HG03378 (cell line): Measurements from ENCODE around the gene ACTL6B.
A peak's percentile ranks its signal among the peaks of the same experiment; 100 is the strongest.

Experiments
- ATAC-seq: cut with Tn5 transposase; IDR thresholded peaks from one replicate; pipeline ENCODE4 v1.9.1; 2021; ENCODE audit warnings: mild to moderate bottlenecking, moderate library complexity; ENCODE audit not compliant: unreplicated experiment

The ACTL6B gene

GRCh38 chr7:100683659-100684533, 27.6 kb upstream of the ACTL6B start:
- ATAC-seq = no peak

- no peak for ATAC-seq
Measured at GRCh38 chr7:100682991-100683658, 26.9 kb upstream of the ACTL6B start.

GRCh38 chr7:100682228-100682741, 26.0 kb upstream of the ACTL6B start:
- no peak for ATAC-seq

DNA sequence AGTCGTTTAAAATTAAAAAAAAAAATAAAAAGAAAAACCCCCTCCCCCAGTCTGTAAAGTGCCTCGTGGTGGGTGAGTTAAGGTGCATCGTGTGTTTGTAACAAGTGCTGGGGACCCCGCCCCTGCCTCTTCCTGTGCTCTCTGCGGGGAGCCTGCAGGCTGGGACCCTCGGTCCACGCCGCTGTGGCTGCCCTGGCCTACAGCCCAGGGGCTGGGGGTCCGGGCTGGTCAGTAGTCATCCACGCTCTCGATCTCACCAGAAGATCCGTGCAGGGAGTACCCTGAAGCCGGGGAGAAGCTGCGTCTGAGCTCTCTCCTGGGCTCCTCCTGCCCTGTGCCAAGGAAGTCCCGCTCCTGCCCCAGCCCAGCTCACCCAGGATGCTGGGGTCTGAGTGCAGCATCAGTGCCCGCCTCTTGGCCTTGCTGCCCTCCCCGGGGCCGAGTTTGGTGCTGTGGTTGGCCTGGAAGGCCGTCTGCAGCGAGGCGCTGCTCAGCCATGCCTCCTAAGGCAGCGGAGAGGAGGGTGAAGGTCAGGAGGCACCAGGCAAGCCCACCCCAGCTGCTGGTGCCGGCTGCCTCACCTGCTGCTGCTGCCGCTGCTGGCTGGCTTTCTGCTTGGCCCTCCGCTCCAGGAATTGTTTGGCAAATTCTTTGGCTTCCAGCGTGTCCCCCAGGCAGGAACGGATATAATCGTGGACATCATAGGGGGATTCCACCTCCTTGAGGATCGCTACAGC, 25.4 kb upstream of the ACTL6B start:
- ATAC-seq = no peak

GRCh38 chr7:100680576-100681271, 24.5 kb upstream of the ACTL6B start:
- ATAC-seq = no peak

GRCh38 chr7:100679927-100680575, 23.8 kb upstream of the ACTL6B start:
- no peak for ATAC-seq

GRCh38 chr7:100679129-100679926, 23.1 kb upstream of the ACTL6B start:
- ATAC-seq = no peak

DNA sequence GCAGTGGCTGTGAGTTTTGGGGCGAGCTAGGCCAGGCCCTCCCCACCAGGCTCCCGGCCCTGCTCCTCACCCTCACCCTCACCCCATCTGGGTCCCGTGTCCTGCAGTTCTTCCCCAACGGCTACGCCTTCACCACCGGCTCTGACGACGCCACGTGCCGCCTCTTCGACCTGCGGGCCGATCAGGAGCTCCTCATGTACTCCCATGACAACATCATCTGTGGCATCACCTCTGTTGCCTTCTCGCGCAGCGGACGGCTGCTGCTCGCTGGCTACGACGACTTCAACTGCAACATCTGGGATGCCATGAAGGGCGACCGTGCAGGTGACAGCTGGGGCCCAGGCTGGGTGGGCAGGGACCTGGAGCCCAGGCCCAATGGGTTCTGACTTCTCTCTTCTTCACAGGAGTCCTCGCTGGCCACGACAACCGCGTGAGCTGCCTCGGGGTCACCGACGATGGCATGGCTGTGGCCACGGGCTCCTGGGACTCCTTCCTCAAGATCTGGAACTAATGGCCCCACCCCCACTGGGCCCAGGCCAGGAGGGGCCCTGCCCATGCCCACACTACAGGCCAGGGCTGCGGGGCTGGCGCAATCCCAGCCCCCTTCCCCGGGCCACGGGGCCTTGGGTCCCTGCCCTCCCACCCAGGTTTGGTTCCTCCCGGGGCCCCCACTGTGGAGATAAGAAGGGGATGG, 22.2 kb upstream of the ACTL6B start:
- ATAC-seq = no peak

DNA sequence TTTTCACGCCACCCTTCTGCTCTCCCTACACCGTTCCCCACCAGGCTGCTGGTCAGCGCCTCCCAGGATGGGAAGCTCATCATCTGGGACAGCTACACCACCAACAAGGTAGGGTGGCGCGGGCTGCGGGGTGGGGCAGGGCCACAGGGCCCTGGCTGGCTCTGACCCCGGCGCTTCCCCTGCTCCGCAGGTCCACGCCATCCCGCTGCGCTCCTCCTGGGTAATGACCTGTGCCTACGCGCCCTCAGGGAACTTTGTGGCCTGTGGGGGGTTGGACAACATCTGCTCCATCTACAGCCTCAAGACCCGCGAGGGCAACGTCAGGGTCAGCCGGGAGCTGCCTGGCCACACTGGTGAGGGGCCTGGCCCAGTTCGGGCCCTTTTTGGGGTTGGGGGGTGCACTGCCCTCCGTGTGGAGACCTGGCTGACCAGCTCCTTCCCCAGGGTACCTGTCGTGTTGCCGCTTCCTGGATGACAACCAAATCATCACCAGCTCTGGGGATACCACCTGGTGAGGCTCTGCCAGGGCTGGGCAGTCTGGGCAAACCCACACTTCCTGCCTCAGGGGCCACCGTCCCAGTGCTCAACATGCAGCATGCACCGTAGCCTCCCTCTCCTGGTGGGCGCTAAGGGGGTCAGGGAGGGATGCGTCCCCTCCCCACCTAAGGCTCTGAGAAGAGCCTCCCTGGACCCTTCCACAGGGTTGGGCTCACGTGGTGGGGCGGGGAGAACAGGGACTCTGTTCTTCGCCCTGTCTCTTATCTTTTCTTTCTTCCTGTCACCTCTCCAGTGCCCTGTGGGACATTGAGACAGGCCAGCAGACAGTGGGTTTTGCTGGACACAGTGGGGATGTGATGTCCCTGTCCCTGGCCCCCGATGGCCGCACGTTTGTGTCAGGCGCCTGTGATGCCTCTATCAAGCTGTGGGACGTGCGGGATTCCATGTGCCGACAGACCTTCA, 21.3 kb upstream of the ACTL6B start:
- ATAC-seq = no peak

DNA sequence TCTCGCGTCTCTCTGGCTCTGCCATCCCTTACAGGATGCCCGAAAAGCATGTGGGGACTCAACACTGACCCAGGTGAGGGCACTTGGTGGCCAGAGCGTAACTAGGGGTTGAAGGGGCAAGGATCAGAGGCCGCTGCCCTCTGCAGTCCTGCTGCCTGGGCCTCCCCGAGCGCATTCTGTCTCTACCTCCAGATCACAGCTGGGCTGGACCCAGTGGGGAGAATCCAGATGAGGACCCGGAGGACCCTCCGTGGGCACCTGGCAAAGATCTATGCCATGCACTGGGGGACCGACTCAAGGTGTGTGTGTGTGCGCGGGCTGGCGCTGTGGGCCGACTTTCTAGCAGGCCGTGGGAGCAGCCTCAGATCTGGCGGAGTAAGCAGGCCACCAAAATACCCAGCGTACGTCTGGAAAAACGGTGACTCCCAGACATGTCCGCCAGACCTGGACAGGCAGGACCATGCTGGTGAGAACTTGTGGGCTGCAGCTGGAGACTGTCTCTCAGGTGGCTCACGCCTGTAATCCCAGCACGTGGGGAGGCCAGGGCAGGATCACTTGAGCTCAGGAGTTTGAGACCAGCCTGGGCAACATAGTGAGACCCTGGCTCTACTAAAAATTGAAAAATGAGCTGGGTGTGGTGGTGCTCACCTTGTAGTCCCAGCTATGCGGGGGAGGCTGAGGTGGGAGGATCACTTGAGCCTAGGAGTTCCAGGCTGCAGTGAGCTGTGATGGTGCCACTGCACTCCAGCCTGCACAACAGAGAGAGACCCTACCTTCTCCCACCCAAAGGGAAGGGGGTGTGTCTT, 20.5 kb upstream of the ACTL6B start:
- no peak for ATAC-seq

- peak; percentile 36 for ATAC-seq
Measured at GRCh38 chr7:100675581-100676350, 19.5 kb upstream of the ACTL6B start.

- ATAC-seq = no peak
Measured at GRCh38 chr7:100675105-100675451, 18.8 kb upstream of the ACTL6B start.

- no peak for ATAC-seq
Measured at GRCh38 chr7:100674411-100675104, 18.3 kb upstream of the ACTL6B start.

DNA sequence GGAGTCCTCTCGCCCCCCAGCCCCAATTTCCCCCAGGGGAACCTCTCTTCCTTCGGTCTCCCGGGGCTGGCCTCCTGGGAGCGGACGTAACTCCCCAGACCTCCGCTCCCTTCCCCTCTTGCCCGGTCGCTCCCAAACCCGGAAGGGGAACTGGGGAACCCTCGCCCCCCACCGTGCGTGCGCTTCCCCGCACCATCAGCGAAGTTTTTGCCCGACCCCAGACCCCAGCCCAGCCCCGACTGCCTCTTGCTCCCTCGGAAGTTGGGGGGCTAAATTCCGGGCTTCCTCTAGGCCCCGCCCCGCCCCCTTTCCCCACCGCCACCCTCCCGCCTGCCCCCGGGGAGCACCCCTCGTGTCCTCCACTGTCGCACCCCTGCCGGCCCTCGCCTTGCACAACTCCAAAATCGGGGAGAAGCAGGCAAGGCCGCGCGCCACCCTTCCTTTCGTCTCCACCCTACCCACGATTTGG, 17.7 kb upstream of the ACTL6B start:
- ATAC-seq = no peak

DNA sequence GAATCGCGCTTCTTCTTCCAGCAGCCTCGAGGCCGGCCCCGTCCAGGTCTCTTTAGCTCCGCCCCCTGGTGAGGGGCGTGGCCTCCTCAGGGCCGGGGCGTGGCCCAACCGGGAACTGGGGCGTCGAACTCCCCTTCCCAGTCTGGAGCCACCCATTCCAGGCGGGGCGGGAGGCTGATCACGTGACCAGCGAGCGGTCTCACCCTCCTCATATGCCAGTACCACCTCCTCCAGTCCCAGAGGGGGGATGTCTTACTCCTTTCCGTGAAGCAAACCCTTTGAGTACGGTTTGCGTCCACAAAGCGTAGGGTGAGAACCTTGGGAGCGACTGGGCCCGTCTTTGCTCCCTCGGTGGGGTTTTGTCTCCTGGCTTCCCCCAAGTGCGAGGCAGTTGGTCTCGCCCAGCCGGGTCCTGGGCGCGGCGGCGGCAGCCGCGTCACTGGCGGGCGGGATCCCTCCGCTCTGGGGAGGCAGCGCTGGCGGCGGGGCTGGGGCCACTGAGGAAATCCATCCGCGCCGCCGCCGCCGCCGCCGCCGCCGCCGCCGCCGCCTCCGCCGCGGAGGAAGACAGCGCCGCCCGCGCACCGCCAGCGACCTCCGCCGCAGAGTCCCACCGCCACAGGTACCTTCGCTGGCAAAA, 17.2 kb upstream of the ACTL6B start, which contains the start of gene GNB2:
Gene GNB2 (plus strand): TSS at position 439 of the 640 bp plus-strand sequence. CDS start 2,526 bp downstream, outside the sequence.
- ATAC-seq = peak; percentile 56
